Osteocyte (in vitro differentiated cells): ENCODE data around the gene XPO1. TPM values are rescaled to one million over a fixed set of nuclear protein-coding genes. Genes with fewer than 3 reads are reported as not detected.
A peak's percentile ranks its signal among the peaks of the same experiment; 100 is the strongest.
"Not testable (repeated sequence)": the region's sequence is repeated elsewhere in the genome, so short reads cannot be mapped to it uniquely, and the experiment has no call there.

Source experiments
- DNase-seq: peaks from one replicate; pipeline ENCODE4 v3.0.0; 2021; ENCODE audit warnings: mixed read lengths; ENCODE audit not compliant: unreplicated experiment; ENCODE audit errors: extremely low spot score
- H3K27ac Mint-ChIP-seq: one replicate; pipeline ENCODE4 v1.8.0; 2021; ENCODE audit warnings: mild to moderate bottlenecking, mixed read lengths; ENCODE audit not compliant: unreplicated experiment
- H3K27me3 Mint-ChIP-seq: one replicate; pipeline ENCODE4 v1.8.0; 2021; ENCODE audit warnings: mixed read lengths; ENCODE audit not compliant: unreplicated experiment
- H3K36me3 Mint-ChIP-seq: one replicate; pipeline ENCODE4 v1.8.0; 2021; ENCODE audit warnings: mixed read lengths; ENCODE audit not compliant: unreplicated experiment
- H3K4me1 Mint-ChIP-seq: one replicate; pipeline ENCODE4 v1.8.0; 2021; ENCODE audit warnings: mixed read lengths; ENCODE audit not compliant: unreplicated experiment
- H3K4me3 Mint-ChIP-seq: one replicate; pipeline ENCODE4 v1.8.0; 2021; ENCODE audit warnings: mild to moderate bottlenecking, moderate library complexity, mixed read lengths; ENCODE audit not compliant: unreplicated experiment
- H3K9me3 Mint-ChIP-seq: one replicate; pipeline ENCODE4 v1.8.0; 2021; ENCODE audit warnings: mixed read lengths; ENCODE audit not compliant: unreplicated experiment
- CTCF ChIP-seq: fragments of 200-600 bp; sonication (generic); IDR thresholded peaks from 2 replicates; pipeline ENCODE4 v1.5.0; 2021; ENCODE audit warnings: antibody characterized with exemption, mild to moderate bottlenecking, moderate library complexity
- long read RNA-seq: library from polyadenylated mRNA; unstranded; transcript quantifications from one replicate; pipeline ENCODE4 v2.0.0, GENCODE V29; 2021
- total RNA-seq: library from RNA; stranded (reverse); gene quantifications from 2 replicates; pipeline ENCODE4 v1.2.1, GENCODE V29; 2021

The XPO1 gene
- 122 and 129 TPM in 2 replicates for total RNA-seq
- long read RNA-seq, full-length matches to known transcripts, result 13 of 60 reads
- long read RNA-seq, partial matches to known transcripts, result 36 of 60 reads
- long read RNA-seq, other reads (novel, unspliced or antisense), result 11 of 60 reads

GRCh38 chr2:61538200-61538919 is at the start of gene XPO1:
Gene XPO1 (minus strand): TSS chr2:61538356. CDS start chr2:61533897, 4,459 bp downstream.
- H3K4me3 Mint-ChIP-seq, result peak within 1 kb of the TSS; percentile 82
- no peak for TF ChIP-seq CTCF
- DNase-seq, result peak; percentile 100
- peak within 1 kb of the TSS; percentile 99 for H3K27ac Mint-ChIP-seq
- H3K27me3 Mint-ChIP-seq, result no peaks in the 10 kb centered on the region
- H3K36me3 Mint-ChIP-seq, result no peaks in the 10 kb centered on the region
- peaks cover 28% of the 10 kb centered on the region for H3K4me1 Mint-ChIP-seq
- H3K9me3 Mint-ChIP-seq, result no peaks in the 10 kb centered on the region

GRCh38 chr2:61586928-61587327 is 48.8 kb upstream of the XPO1 start:
- H3K9me3 Mint-ChIP-seq, H3K36me3 Mint-ChIP-seq, H3K27ac Mint-ChIP-seq, H3K4me1 Mint-ChIP-seq, DNase-seq, H3K4me3 Mint-ChIP-seq: not testable (repeated sequence)
- peaks cover 11% of the 10 kb centered on the region for H3K27me3 Mint-ChIP-seq

GRCh38 chr2:61585383-61585782 is 47.2 kb upstream of the XPO1 start:
- no peaks in the 10 kb centered on the region for H3K9me3 Mint-ChIP-seq
- no peak for DNase-seq
- no peak overlapping the region for H3K27ac Mint-ChIP-seq
- no peak for TF ChIP-seq CTCF
- peaks cover 6% of the 10 kb centered on the region for H3K27me3 Mint-ChIP-seq
- H3K4me3 Mint-ChIP-seq, result no peak overlapping the region
- no peaks in the 10 kb centered on the region for H3K4me1 Mint-ChIP-seq
- H3K36me3 Mint-ChIP-seq, result no peaks in the 10 kb centered on the region

- not testable (repeated sequence) for H3K4me3 Mint-ChIP-seq, H3K4me1 Mint-ChIP-seq, H3K27me3 Mint-ChIP-seq, H3K36me3 Mint-ChIP-seq, H3K27ac Mint-ChIP-seq, H3K9me3 Mint-ChIP-seq, DNase-seq
These were observed 46.2 kb upstream of the XPO1 start for GRCh38 chr2:61584368-61584767.

GRCh38 chr2:61582165-61582564 is 44.0 kb upstream of the XPO1 start:
- Mint-ChIP-seq H3K4me3 (no peak overlapping the region), H3K9me3 (no peaks in the 10 kb centered on the region), H3K27me3 (no peaks in the 10 kb centered on the region), H3K36me3 (no peaks in the 10 kb centered on the region), H3K27ac (no peak overlapping the region), H3K4me1 (no peaks in the 10 kb centered on the region)
- no peak for TF ChIP-seq CTCF
- no peak for DNase-seq

GRCh38 chr2:61581716-61582115 is 43.6 kb upstream of the XPO1 start:
- Mint-ChIP-seq H3K27ac (no peak overlapping the region), H3K9me3 (no peaks in the 10 kb centered on the region)
- TF ChIP-seq CTCF, result no peak

More at GRCh38 chr2:61581716-61582115, 43.6 kb upstream of the XPO1 start:
- H3K4me1 Mint-ChIP-seq, result no peaks in the 10 kb centered on the region
- no peak overlapping the region for H3K4me3 Mint-ChIP-seq
- H3K36me3 Mint-ChIP-seq, result no peaks in the 10 kb centered on the region
- DNase-seq, result no peak
- no peaks in the 10 kb centered on the region for H3K27me3 Mint-ChIP-seq
